ENCODE results near the gene MEIKIN. TPM values are rescaled to one million over a fixed set of nuclear protein-coding genes. Genes with fewer than 3 reads are reported as not detected.

MEIKIN gene
- total RNA-seq = not detected

- TF ChIP-seq CTCF (IDR thresholded peaks at IDR 0.05) (no peak), POLR2A (IDR thresholded peaks at IDR 0.05) (no peak)
- Histone ChIP-seq H3K27ac (no peak within 1 kb of the TSS), H3K9me3 (no peaks in the 10 kb centered on the region), H3K4me1 (no peaks in the 10 kb centered on the region), H3K4me3 (no peak within 1 kb of the TSS), H3K27me3 (no peaks in the 10 kb centered on the region), H3K36me3 (no peaks in the 10 kb centered on the region)
- DNase-seq = no peak
- intact Hi-C loops (cut with DNase I; ENCODE audit: low total_unique reads) = no loop called here
Observed at GRCh38 chr5:131945551-131946168, at the start of gene MEIKIN. Gene MEIKIN, minus strand, starts transcription at chr5:131945663. Its CDS starts 158 bp downstream, at chr5:131945505.

GRCh38 chr5:131994533-131995226 lies 49.2 kb upstream of the MEIKIN start:
- no peak for DNase-seq
- H3K9me3 ChIP-seq = no peaks in the 10 kb centered on the region
- no peaks in the 10 kb centered on the region for H3K36me3 ChIP-seq
- H3K4me3 ChIP-seq = no peak overlapping the region
- H3K4me1 ChIP-seq = no peaks in the 10 kb centered on the region
- no peak overlapping the region for H3K27ac ChIP-seq
- no peaks in the 10 kb centered on the region for H3K27me3 ChIP-seq
- intact Hi-C loops (cut with DNase I; ENCODE audit: low total_unique reads) = no loop called here
- TF ChIP-seq POLR2A (IDR thresholded peaks at IDR 0.05) (no peak), CTCF (IDR thresholded peaks at IDR 0.05) (no peak)

- no peak for DNase-seq
- no peaks in the 10 kb centered on the region for H3K4me1 ChIP-seq
- H3K4me3 ChIP-seq = no peak overlapping the region
- no peaks in the 10 kb centered on the region for H3K9me3 ChIP-seq
- TF ChIP-seq POLR2A (IDR thresholded peaks at IDR 0.05) = no peak
- no peaks in the 10 kb centered on the region for H3K36me3 ChIP-seq
- H3K27me3 ChIP-seq = no peaks in the 10 kb centered on the region
- no peak overlapping the region for H3K27ac ChIP-seq
- intact Hi-C loops (cut with DNase I; ENCODE audit: low total_unique reads) = no loop called here
Observed at GRCh38 chr5:131994090-131994489, 48.6 kb upstream of the MEIKIN start.

- DNase-seq = no peak
- Histone ChIP-seq H3K9me3 (no peaks in the 10 kb centered on the region), H3K4me3 (no peak overlapping the region), H3K27me3 (no peaks in the 10 kb centered on the region), H3K4me1 (no peaks in the 10 kb centered on the region), H3K36me3 (no peaks in the 10 kb centered on the region), H3K27ac (no peak overlapping the region)
- TF ChIP-seq POLR2A (IDR thresholded peaks at IDR 0.05) = no peak
- TF ChIP-seq CTCF (IDR thresholded peaks at IDR 0.05) = no peak
- intact Hi-C loops (cut with DNase I; ENCODE audit: low total_unique reads) = no loop called here
Observed at GRCh38 chr5:131993676-131994075, 48.2 kb upstream of the MEIKIN start.

- Histone ChIP-seq H3K4me3 (no peak overlapping the region), H3K36me3 (no peaks in the 10 kb centered on the region), H3K27ac (no peak overlapping the region), H3K4me1 (no peaks in the 10 kb centered on the region), H3K9me3 (no peaks in the 10 kb centered on the region), H3K27me3 (no peaks in the 10 kb centered on the region)
- intact Hi-C loops (cut with DNase I; ENCODE audit: low total_unique reads) = no loop called here
- DNase-seq = no peak
- TF ChIP-seq CTCF (IDR thresholded peaks at IDR 0.05) = no peak
Observed at GRCh38 chr5:131992370-131992769, 46.9 kb upstream of the MEIKIN start.

All from uterus (tissue), 4 donors.